T-cell (primary cell): ENCODE measurements around the gene SLC26A1. TPM values are rescaled to one million over a fixed set of nuclear protein-coding genes. Genes with fewer than 3 reads are reported as not detected.

Experiments
- ATAC-seq, 4 experiments: fragments of 200-7000 bp in 3 of 4; fragments of 150-1000 bp in 1 of 4; cut with Tn5 transposase; replicated peaks in 1 of 4; 1 replicate in 3 of 4; 2 replicates in 1 of 4; pipeline ENCODE4 v1.10.0; 2021; ENCODE audit warnings: moderate library complexity in 3 of 4, mild to moderate bottlenecking in 2 of 4, moderate number of reproducible peaks in 1 of 4
- CTCF ChIA-PET, 2 donors: fragments of 300-600 bp; sonication (Branson Sonifier 250); formaldehyde crosslinking; loops; one replicate each; lab custom pipeline; 2022; ENCODE audit warnings: antibody characterized with exemption in 2 of 2; lab: Charles Lee
- POLR2A ChIA-PET, 2 donors: fragments of 300-600 bp; sonication (Branson Sonifier 250); formaldehyde crosslinking; loops; one replicate each; lab custom pipeline; 2022; ENCODE audit warnings: antibody characterized with exemption in 2 of 2; lab: Charles Lee
- DNase-seq, 35 experiments: peaks; one replicate each; pipeline versions ENCODE4 v3.0.0 to v3.0.0-alpha.2; 2013 to 2023
- H3K27ac ChIP-seq: one replicate; pipeline ENCODE4 v1.5.1; 2013; ENCODE audit warnings: low read length
- H3K27me3 ChIP-seq, 2 experiments: replicated peaks in 1 of 2; 1 replicate in 1 of 2; 2 replicates in 1 of 2; pipeline versions ENCODE4 v1.6.1 to v1.7.0; 2013; ENCODE audit warnings: low read length in 1 of 2, mixed read lengths in 1 of 2; ENCODE audit not compliant: control insufficient read depth in 2 of 2, insufficient read depth in 2 of 2; ENCODE audit errors: extremely low read depth in 1 of 2
- H3K36me3 ChIP-seq, 2 donors: 1 replicate in 1 of 2; 2 replicates in 1 of 2; pipeline versions ENCODE4 v1.6.1 to v1.7.0; 2013; ENCODE audit warnings: low read length in 1 of 2; ENCODE audit not compliant: control insufficient read depth in 2 of 2, insufficient read depth in 1 of 2; ENCODE audit errors: extremely low read depth in 1 of 2
- H3K4me1 ChIP-seq, 2 experiments: 1 replicate in 1 of 2; 2 replicates in 1 of 2; pipeline versions ENCODE4 v1.6.1 to v1.7.0; 2013; ENCODE audit warnings: low read length in 2 of 2, mixed read lengths in 1 of 2; ENCODE audit not compliant: insufficient read depth in 2 of 2, control insufficient read depth in 1 of 2; ENCODE audit errors: extremely low read depth in 1 of 2
- H3K4me3 ChIP-seq, 2 donors: 1 replicate in 1 of 2; 2 replicates in 1 of 2; pipeline versions ENCODE4 v1.5.1 to v1.7.0; 2013; ENCODE audit warnings: mild to moderate bottlenecking in 2 of 2, low read length in 1 of 2, moderate library complexity in 1 of 2; ENCODE audit not compliant: control insufficient read depth in 1 of 2; ENCODE audit errors: extremely low read depth in 1 of 2
- H3K9me3 ChIP-seq: 2 replicates; pipeline ENCODE4 v1.7.0; 2013
- H3K27ac Mint-ChIP-seq, 2 donors: one replicate each; pipeline ENCODE4 v1.8.0; 2020 to 2021; ENCODE audit warnings: mild to moderate bottlenecking in 2 of 2, mixed read lengths in 2 of 2
- H3K27me3 Mint-ChIP-seq, 2 donors: one replicate each; pipeline ENCODE4 v1.8.0; 2021 to 2022; ENCODE audit warnings: mixed read lengths in 2 of 2
- H3K36me3 Mint-ChIP-seq: one replicate; pipeline ENCODE4 v1.8.0; 2021; ENCODE audit warnings: mixed read lengths
- H3K4me1 Mint-ChIP-seq, 3 donors: one replicate each; pipeline ENCODE4 v1.8.0; 2020 to 2022; ENCODE audit warnings: mixed read lengths in 3 of 3, mild to moderate bottlenecking in 1 of 3
- H3K4me3 Mint-ChIP-seq, 3 donors: one replicate each; pipeline ENCODE4 v1.8.0; 2020 to 2022; ENCODE audit warnings: mild to moderate bottlenecking in 3 of 3, mixed read lengths in 3 of 3, moderate library complexity in 3 of 3
- H3K9me3 Mint-ChIP-seq, 3 donors: one replicate each; pipeline ENCODE4 v1.8.0; 2020 to 2022; ENCODE audit warnings: mixed read lengths in 3 of 3
- WGBS: methylation state at CpG from one replicate; pipeline ENCODE4 v1.1.5; 2013; ENCODE audit warnings: missing lambda C conversion rate; ENCODE audit not compliant: insufficient coverage; 5-methylcytosine and 5-hydroxymethylcytosine counted together
- total RNA-seq, 35 experiments: library from RNA in 6 of 35; stranded (reverse) in 6 of 35; fragments of 120-200 nt in 1 of 35; gene quantifications; one replicate each; pipeline versions ENCODE4 v1.2.1 to v1.2.4 and lab custom pipeline; 2013 to 2026

The SLC26A1 gene
- total RNA-seq, 5 donors from 2014 or later (not counting 1 experiment from before 2014, with no cell fraction given), result 0.16 to 1.5 (median 0.39) TPM; not detected in 1

GRCh38 chr4:960140-960635 is 33.0 kb downstream of the SLC26A1 start:
- Mint-ChIP-seq H3K4me3 (no peak overlapping the region), H3K27me3 (no peaks in the 10 kb centered on the region), H3K27ac (no peak overlapping the region), H3K9me3 (no peaks in the 10 kb centered on the region), H3K4me1 (no peaks in the 10 kb centered on the region), H3K36me3 (peaks cover 6% of the 10 kb centered on the region)
- Histone ChIP-seq H3K4me1 (peaks cover 0 to 3% of the 10 kb centered on the region in 2 experiments), H3K9me3 (no peaks in the 10 kb centered on the region), H3K4me3 (no peak overlapping the region), H3K27me3 (no peaks in the 10 kb centered on the region), H3K27ac (no peak overlapping the region), H3K36me3 (peaks cover 19 to 36% of the 10 kb centered on the region in 2 donors)
- ChIA-PET CTCF (no interaction called here), POLR2A (no interaction called here)
- WGBS, result 94% methylated on average over 13 of the region's 16 CpGs
- DNase-seq (no peak), ATAC-seq (no peak)

- Histone ChIP-seq H3K36me3 (peaks cover 14 to 36% of the 10 kb centered on the region in 2 donors), H3K27me3 (no peaks in the 10 kb centered on the region), H3K9me3 (no peaks in the 10 kb centered on the region), H3K4me3 (no peak overlapping the region), H3K27ac (no peak overlapping the region), H3K4me1 (peaks cover 0 to 3% of the 10 kb centered on the region in 2 experiments)
- no peaks in the 10 kb centered on the region for H3K27me3 Mint-ChIP-seq
- DNase-seq (peak in 1 of 35 experiments; percentile 23), ATAC-seq (no peak)
- ChIA-PET POLR2A (no interaction called here), CTCF (no interaction called here)
- no peaks in the 10 kb centered on the region for H3K4me1 Mint-ChIP-seq
- 88% methylated on average over 20 of the region's 24 CpGs for WGBS
- H3K9me3 Mint-ChIP-seq, result no peaks in the 10 kb centered on the region
- H3K27ac Mint-ChIP-seq, result no peak overlapping the region
- H3K4me3 Mint-ChIP-seq, result no peak overlapping the region
- H3K36me3 Mint-ChIP-seq, result peaks cover 9% of the 10 kb centered on the region
Measured at GRCh38 chr4:959338-960139, 33.7 kb downstream of the SLC26A1 start.

GRCh38 chr4:958696-959337 is 34.4 kb downstream of the SLC26A1 start:
- no peaks in the 10 kb centered on the region for H3K4me1 Mint-ChIP-seq
- no peak for ATAC-seq
- ChIA-PET CTCF (interaction anchor here in 1 of 2 donors (0.7 kb wide), 1 partner anchor 12 kb away, joined by 3 read pairs; no protein-coding TSS in a partner anchor), POLR2A (no interaction called here)
- Histone ChIP-seq H3K27ac (no peak overlapping the region), H3K4me3 (no peak overlapping the region), H3K27me3 (no peaks in the 10 kb centered on the region), H3K4me1 (peaks cover 0 to 3% of the 10 kb centered on the region in 2 experiments), H3K9me3 (no peaks in the 10 kb centered on the region), H3K36me3 (peaks cover 18 to 33% of the 10 kb centered on the region in 2 donors)
- H3K4me3 Mint-ChIP-seq, result no peak overlapping the region
- peaks cover 14% of the 10 kb centered on the region for H3K36me3 Mint-ChIP-seq
- no peak overlapping the region for H3K27ac Mint-ChIP-seq
- DNase-seq, result no peak
- WGBS, result 95% methylated on average over 10 of the region's 17 CpGs
- H3K27me3 Mint-ChIP-seq, result no peaks in the 10 kb centered on the region
- no peaks in the 10 kb centered on the region for H3K9me3 Mint-ChIP-seq

GRCh38 chr4:958314-958665 is 34.9 kb downstream of the SLC26A1 start:
- Histone ChIP-seq H3K27me3 (no peaks in the 10 kb centered on the region), H3K4me1 (no peaks in the 10 kb centered on the region), H3K4me3 (no peak overlapping the region), H3K36me3 (peaks cover 18 to 32% of the 10 kb centered on the region in 2 donors), H3K9me3 (no peaks in the 10 kb centered on the region), H3K27ac (no peak overlapping the region)
- CTCF ChIA-PET, result interaction anchor here in 1 of 2 donors (0.7 kb wide), 1 partner anchor 12 kb away, joined by 3 read pairs; no protein-coding TSS in a partner anchor
- no peaks in the 10 kb centered on the region for H3K27me3 Mint-ChIP-seq
- ATAC-seq (no peak), DNase-seq (no peak)
- POLR2A ChIA-PET, result no interaction called here
- H3K9me3 Mint-ChIP-seq, result no peaks in the 10 kb centered on the region
- H3K4me3 Mint-ChIP-seq, result no peak overlapping the region
- H3K4me1 Mint-ChIP-seq, result no peaks in the 10 kb centered on the region
- H3K36me3 Mint-ChIP-seq, result peaks cover 14% of the 10 kb centered on the region
- H3K27ac Mint-ChIP-seq, result no peak overlapping the region
- 96% methylated on average over 13 of the region's 17 CpGs for WGBS

GRCh38 chr4:957581-958313 is 35.5 kb downstream of the SLC26A1 start:
- DNase-seq (no peak), ATAC-seq (no peak)
- no peak overlapping the region for H3K4me3 Mint-ChIP-seq
- Histone ChIP-seq H3K36me3 (peaks cover 17 to 28% of the 10 kb centered on the region in 2 donors), H3K9me3 (no peaks in the 10 kb centered on the region), H3K4me1 (no peaks in the 10 kb centered on the region), H3K4me3 (no peak overlapping the region), H3K27ac (no peak overlapping the region), H3K27me3 (no peaks in the 10 kb centered on the region)
- POLR2A ChIA-PET, result no interaction called here
- H3K27me3 Mint-ChIP-seq, result no peaks in the 10 kb centered on the region
- peaks cover 14% of the 10 kb centered on the region for H3K36me3 Mint-ChIP-seq
- CTCF ChIA-PET, result interaction anchor here in 1 of 2 donors (0.7 kb wide), 1 partner anchor 13 kb away, joined by 3 read pairs; no protein-coding TSS in a partner anchor
- H3K4me1 Mint-ChIP-seq, result no peaks in the 10 kb centered on the region
- no peaks in the 10 kb centered on the region for H3K9me3 Mint-ChIP-seq
- no peak overlapping the region for H3K27ac Mint-ChIP-seq
- 95% methylated on average over 44 of the region's 45 CpGs for WGBS

GRCh38 chr4:957231-957580 is 36.0 kb downstream of the SLC26A1 start:
- ATAC-seq, result no peak
- Histone ChIP-seq H3K9me3 (no peaks in the 10 kb centered on the region), H3K36me3 (peaks cover 13 to 24% of the 10 kb centered on the region in 2 donors), H3K27ac (no peak overlapping the region), H3K27me3 (no peaks in the 10 kb centered on the region), H3K4me3 (no peak overlapping the region), H3K4me1 (no peaks in the 10 kb centered on the region)
- CTCF ChIA-PET, result no interaction called here
- Mint-ChIP-seq H3K36me3 (peaks cover 14% of the 10 kb centered on the region), H3K27ac (peak overlapping the region in 1 of 2 donors; percentile 22), H3K9me3 (no peaks in the 10 kb centered on the region), H3K4me1 (no peaks in the 10 kb centered on the region), H3K27me3 (no peaks in the 10 kb centered on the region), H3K4me3 (no peak overlapping the region)
- 91% methylated on average over 8 of the region's 8 CpGs for WGBS
- POLR2A ChIA-PET, result no interaction called here
- no peak for DNase-seq
